CD14-positive monocyte (primary cell): Measurements from ENCODE around the gene HERPUD1. TPM values are rescaled to one million over a fixed set of nuclear protein-coding genes. Genes with fewer than 3 reads are reported as not detected.
A peak's percentile ranks its signal among the peaks of the same experiment; 100 is the strongest.

Experiments
- DNase-seq, 3 donors: peaks; one replicate each; pipeline ENCODE4 v3.0.0-alpha.2; 2011 to 2022
- H2AFZ ChIP-seq: 2 replicates; pipeline ENCODE4 v1.6.0; 2012; ENCODE audit warnings: mild to moderate bottlenecking, low read depth, low read length, inconsistent platforms; ENCODE audit not compliant: insufficient read depth, poor library complexity, severe bottlenecking
- H3K27ac ChIP-seq, 2 donors: 1 replicate in 1 of 2; 2 replicates in 1 of 2; pipeline ENCODE4 v1.5.1; 2012 to 2013; ENCODE audit warnings: low read length in 2 of 2, control low read depth in 1 of 2, inconsistent platforms in 1 of 2, low read depth in 1 of 2, mild to moderate bottlenecking in 1 of 2
- H3K27me3 ChIP-seq, 2 donors: one replicate each; pipeline versions ENCODE4 v1.6.0 to v1.6.1; 2011 to 2013; ENCODE audit warnings: low read length in 2 of 2; ENCODE audit not compliant: control insufficient read depth in 2 of 2, insufficient read depth in 2 of 2
- H3K36me3 ChIP-seq, 2 donors: replicated peaks in 1 of 2; 1 replicate in 1 of 2; 2 replicates in 1 of 2; pipeline versions ENCODE4 v1.5.1 to v1.6.1; 2012 to 2013; ENCODE audit warnings: low read length in 2 of 2, control low read depth in 1 of 2, inconsistent platforms in 1 of 2, mild to moderate bottlenecking in 1 of 2; ENCODE audit not compliant: insufficient read depth in 2 of 2, control insufficient read depth in 1 of 2
- H3K4me1 ChIP-seq, 2 donors: 1 replicate in 1 of 2; 2 replicates in 1 of 2; pipeline versions ENCODE4 v1.5.1 to v1.6.1; 2012 to 2013; ENCODE audit warnings: low read length in 2 of 2, control low read depth in 1 of 2, inconsistent platforms in 1 of 2, mild to moderate bottlenecking in 1 of 2, moderate library complexity in 1 of 2; ENCODE audit not compliant: insufficient read depth in 2 of 2, control insufficient read depth in 1 of 2
- H3K4me2 ChIP-seq: replicated peaks from 2 replicates; pipeline ENCODE3; 2012; ENCODE audit warnings: low read length, moderate library complexity, mild to moderate bottlenecking; ENCODE audit not compliant: poor library complexity, severe bottlenecking; ENCODE audit errors: extremely low read depth
- H3K4me3 ChIP-seq, 3 experiments: fragments of 200-600 bp in 1 of 3; sonication (generic) in 1 of 3; replicated peaks in 1 of 3; 1 replicate in 2 of 3; 2 replicates in 1 of 3; pipeline ENCODE4 v1.5.1; 2011 to 2013; ENCODE audit warnings: low read length in 3 of 3, mild to moderate bottlenecking in 3 of 3, control low read depth in 2 of 3, low read depth in 2 of 3, inconsistent platforms in 1 of 3, moderate library complexity in 1 of 3
- H3K79me2 ChIP-seq: 2 replicates; pipeline ENCODE4 v1.6.0; 2012; ENCODE audit warnings: mild to moderate bottlenecking, control low read depth, inconsistent platforms, low read length, moderate library complexity; ENCODE audit not compliant: insufficient read depth
- H3K9ac ChIP-seq: 2 replicates; pipeline ENCODE4 v1.6.0; 2017; ENCODE audit warnings: low read length, mild to moderate bottlenecking; ENCODE audit not compliant: insufficient read depth, poor library complexity, severe bottlenecking
- H3K9me3 ChIP-seq, 2 donors: replicated peaks in 1 of 2; 1 replicate in 1 of 2; 2 replicates in 1 of 2; pipeline versions ENCODE4 v1.5.1 to v1.6.1; 2012 to 2013; ENCODE audit warnings: low read length in 2 of 2, control low read depth in 1 of 2; ENCODE audit not compliant: control insufficient read depth in 1 of 2, insufficient read depth in 1 of 2
- H4K20me1 ChIP-seq: 2 replicates; pipeline ENCODE4 v1.6.0; 2012; ENCODE audit warnings: mild to moderate bottlenecking, low read length, control low read depth, moderate library complexity; ENCODE audit not compliant: insufficient read depth
- H3K27ac Mint-ChIP-seq, 7 donors: one replicate each; pipeline ENCODE4 v1.8.0; 2020; ENCODE audit warnings: mild to moderate bottlenecking in 7 of 7, mixed read lengths in 7 of 7, moderate library complexity in 6 of 7, inconsistent platforms in 2 of 7
- H3K27me3 Mint-ChIP-seq, 3 donors: one replicate each; pipeline ENCODE4 v1.8.0; 2021 to 2022; ENCODE audit warnings: low read depth in 3 of 3, mild to moderate bottlenecking in 3 of 3, mixed read lengths in 3 of 3, moderate library complexity in 3 of 3, inconsistent platforms in 1 of 3
- H3K36me3 Mint-ChIP-seq, 2 donors: one replicate each; pipeline ENCODE4 v1.8.0; 2020; ENCODE audit warnings: mixed read lengths in 2 of 2, inconsistent platforms in 1 of 2, mild to moderate bottlenecking in 1 of 2
- H3K4me1 Mint-ChIP-seq: one replicate; pipeline ENCODE4 v1.8.0; 2020; ENCODE audit warnings: mild to moderate bottlenecking, mixed read lengths
- H3K4me3 Mint-ChIP-seq, 2 donors: one replicate each; pipeline ENCODE4 v1.8.0; 2020; ENCODE audit warnings: mild to moderate bottlenecking in 2 of 2, mixed read lengths in 2 of 2, moderate library complexity in 1 of 2
- H3K9me3 Mint-ChIP-seq, 7 donors: one replicate each; pipeline ENCODE4 v1.8.0; 2020 to 2022; ENCODE audit warnings: mixed read lengths in 7 of 7, mild to moderate bottlenecking in 6 of 7, moderate library complexity in 6 of 7, inconsistent platforms in 2 of 7
- WGBS: methylation state at CpG from one replicate; pipeline ENCODE4 v1.1.5; 2013; ENCODE audit warnings: missing lambda C conversion rate; ENCODE audit not compliant: insufficient coverage; 5-methylcytosine and 5-hydroxymethylcytosine counted together
- intact Hi-C, 2 donors: fragments of 100-400 bp; cut with micrococcal nuclease; formaldehyde crosslinking; loops; one replicate each; pipeline versions ENCODE4 v1.15.0 to v1.15.1; 2023
- polyA plus RNA-seq, 3 donors: library from polyadenylated mRNA; depleted of rRNA in 1 of 3; unstranded in 2 of 3; stranded (reverse) in 1 of 3; fragments of 300-500 nt in 2 of 3; fragments of >200 nt in 1 of 3; fragmentation: Illumina TruSeq in 2 of 3; gene quantifications; 1 replicate in 2 of 3; 2 replicates in 1 of 3; pipeline ENCODE4 v1.2.3, GENCODE V29; 2012 to 2021
- TF ChIP-seq, protein P1 (sequence below): fragments of 200-600 bp; IDR thresholded peaks from one replicate; pipeline ENCODE4 v1.8.0; 2022; ENCODE audit warnings: antibody characterized with exemption, mild to moderate bottlenecking

The HERPUD1 gene
- polyA plus RNA-seq, 3 donors: 179 to 454 (median 186) TPM

DNA sequence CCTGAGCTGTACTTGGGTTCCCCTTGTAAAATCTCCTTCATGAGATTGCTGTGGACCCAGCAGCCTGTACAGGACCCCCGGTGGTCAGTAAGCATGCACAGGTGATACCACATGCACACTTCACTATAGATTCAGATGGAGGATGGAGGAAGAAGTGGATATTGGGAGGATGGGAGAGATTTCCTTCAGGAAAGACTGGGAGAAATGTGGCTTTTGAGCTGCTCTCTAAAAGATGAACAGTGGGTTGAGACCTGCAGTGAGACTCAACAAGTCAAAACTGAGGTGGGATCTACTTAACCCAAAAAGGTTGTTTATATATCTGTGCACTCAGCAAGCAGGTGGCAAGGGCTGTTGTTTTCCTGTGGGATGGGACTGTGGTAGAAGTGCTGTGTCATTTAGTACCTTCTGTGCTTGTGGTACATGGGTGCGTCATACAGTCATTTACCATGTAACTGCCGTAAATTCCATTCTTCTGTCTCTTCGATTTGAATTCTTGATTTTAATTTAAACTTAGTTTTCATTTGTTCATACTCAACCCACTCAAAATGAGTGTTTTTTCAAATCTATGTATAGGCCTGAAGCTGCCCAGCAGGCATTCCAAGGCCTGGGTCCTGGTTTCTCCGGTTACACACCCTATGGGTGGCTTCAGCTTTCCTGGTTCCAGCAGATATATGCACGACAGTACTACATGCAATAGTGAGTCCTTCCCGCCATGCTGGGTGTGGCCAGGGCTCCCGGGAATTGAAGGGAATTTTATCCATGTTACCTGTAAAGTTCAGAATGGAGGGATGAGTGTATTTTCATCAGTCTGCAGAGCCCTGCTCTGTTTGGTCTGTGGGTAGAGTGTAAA, 6.9 kb downstream of the HERPUD1 start:
- H3K4me3 Mint-ChIP-seq: no peak overlapping the region
- Histone ChIP-seq H3K4me3 (no peak overlapping the region), H4K20me1 (peaks cover 100% of the 10 kb centered on the region), H3K36me3 (peaks cover 89 to 99% of the 10 kb centered on the region in 2 donors), H3K27ac (peak overlapping the region in 1 of 2 donors; percentile 24), H3K4me1 (peaks cover 14 to 21% of the 10 kb centered on the region in 2 donors), H3K4me2 (no peak overlapping the region), H3K27me3 (no peaks in the 10 kb centered on the region), H3K79me2 (peaks cover 76% of the 10 kb centered on the region), H2AFZ (no peak overlapping the region), H3K9me3 (no peaks in the 10 kb centered on the region), H3K9ac (no peak overlapping the region)
- TF ChIP-seq, protein P1, sequence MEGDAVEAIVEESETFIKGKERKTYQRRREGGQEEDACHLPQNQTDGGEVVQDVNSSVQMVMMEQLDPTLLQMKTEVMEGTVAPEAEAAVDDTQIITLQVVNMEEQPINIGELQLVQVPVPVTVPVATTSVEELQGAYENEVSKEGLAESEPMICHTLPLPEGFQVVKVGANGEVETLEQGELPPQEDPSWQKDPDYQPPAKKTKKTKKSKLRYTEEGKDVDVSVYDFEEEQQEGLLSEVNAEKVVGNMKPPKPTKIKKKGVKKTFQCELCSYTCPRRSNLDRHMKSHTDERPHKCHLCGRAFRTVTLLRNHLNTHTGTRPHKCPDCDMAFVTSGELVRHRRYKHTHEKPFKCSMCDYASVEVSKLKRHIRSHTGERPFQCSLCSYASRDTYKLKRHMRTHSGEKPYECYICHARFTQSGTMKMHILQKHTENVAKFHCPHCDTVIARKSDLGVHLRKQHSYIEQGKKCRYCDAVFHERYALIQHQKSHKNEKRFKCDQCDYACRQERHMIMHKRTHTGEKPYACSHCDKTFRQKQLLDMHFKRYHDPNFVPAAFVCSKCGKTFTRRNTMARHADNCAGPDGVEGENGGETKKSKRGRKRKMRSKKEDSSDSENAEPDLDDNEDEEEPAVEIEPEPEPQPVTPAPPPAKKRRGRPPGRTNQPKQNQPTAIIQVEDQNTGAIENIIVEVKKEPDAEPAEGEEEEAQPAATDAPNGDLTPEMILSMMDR: no peak
- no peak for DNase-seq
- peak overlapping the region in 4 of 7 donors; percentile 19 to 75 (median 69) for H3K27ac Mint-ChIP-seq
- H3K36me3 Mint-ChIP-seq: peaks cover 91 to 99% of the 10 kb centered on the region in 2 donors
- no peaks in the 10 kb centered on the region for H3K9me3 Mint-ChIP-seq
- 100% methylated on average over 3 of the region's 8 CpGs for WGBS
- intact Hi-C loops: loop anchor here in 1 of 2 donors (10.0 kb wide), 1 partner anchor 64 kb away; no protein-coding TSS in a partner anchor
- peaks cover 28% of the 10 kb centered on the region for H3K4me1 Mint-ChIP-seq
- peaks cover 0 to 3% (median 0%) of the 10 kb centered on the region in 3 donors for H3K27me3 Mint-ChIP-seq

DNA sequence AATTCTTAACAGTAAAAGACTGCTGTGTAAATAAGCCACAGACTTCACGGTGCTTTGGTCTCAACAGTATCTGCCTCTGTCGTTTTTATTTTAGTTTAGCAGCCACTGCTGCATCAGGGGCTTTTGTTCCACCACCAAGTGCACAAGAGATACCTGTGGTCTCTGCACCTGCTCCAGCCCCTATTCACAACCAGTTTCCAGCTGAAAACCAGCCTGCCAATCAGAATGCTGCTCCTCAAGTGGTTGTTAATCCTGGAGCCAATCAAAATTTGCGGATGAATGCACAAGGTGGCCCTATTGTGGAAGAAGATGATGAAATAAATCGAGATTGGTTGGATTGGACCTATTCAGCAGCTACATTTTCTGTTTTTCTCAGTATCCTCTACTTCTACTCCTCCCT, 7.9 kb downstream of the HERPUD1 start:
- Histone ChIP-seq H3K36me3 (peaks cover 98 to 99% of the 10 kb centered on the region in 2 donors), H3K79me2 (peaks cover 67% of the 10 kb centered on the region), H3K9me3 (no peaks in the 10 kb centered on the region), H3K4me2 (no peak overlapping the region), H3K27me3 (no peaks in the 10 kb centered on the region), H3K27ac (no peak overlapping the region), H2AFZ (no peak overlapping the region), H3K4me3 (no peak overlapping the region), H4K20me1 (peaks cover 100% of the 10 kb centered on the region), H3K9ac (no peak overlapping the region), H3K4me1 (peaks cover 5 to 12% of the 10 kb centered on the region in 2 donors)
- no peak overlapping the region for H3K4me3 Mint-ChIP-seq
- H3K9me3 Mint-ChIP-seq: no peaks in the 10 kb centered on the region
- no peak for DNase-seq
- H3K27ac Mint-ChIP-seq: peak overlapping the region in 3 of 7 donors; percentile 38 to 61 (median 42)
- intact Hi-C loops: loop anchor here in 1 of 2 donors (10.0 kb wide), 1 partner anchor 65 kb away; no protein-coding TSS in a partner anchor
- 94% methylated on average over 2 of the region's 4 CpGs for WGBS
- H3K4me1 Mint-ChIP-seq: peaks cover 19% of the 10 kb centered on the region
- H3K36me3 Mint-ChIP-seq: peaks cover 93 to 99% of the 10 kb centered on the region in 2 donors
- H3K27me3 Mint-ChIP-seq: peaks cover 0 to 3% (median 0%) of the 10 kb centered on the region in 3 donors
- TF ChIP-seq, protein P1: no peak
